ENCODE results near the gene COX20. TPM values are rescaled to one million over a fixed set of nuclear protein-coding genes. Genes with fewer than 3 reads are reported as not detected.

The COX20 gene
- total RNA-seq, 2 experiments from 2014 or later: 25.1 to 25.9 TPM

GRCh38 chr1:244833734-244834542 lies 1.5 kb upstream of the COX20 start:
- Mint-ChIP-seq H3K27ac (peak overlapping the region; percentile 98), H3K4me1 (peaks cover 24% of the 10 kb centered on the region), H3K36me3 (peaks cover 16% of the 10 kb centered on the region), H3K27me3 (no peaks in the 10 kb centered on the region), H3K9me3 (no peaks in the 10 kb centered on the region), H3K4me3 (peak overlapping the region; percentile 89)
- POLR2A ChIA-PET: interaction anchor here (1.0 to 16.7 kb wide), 8 partner anchors 14 to 786 kb away, joined by 3 to 391 read pairs (median 4); partner anchors contain the start of gene HNRNPU
- DNase-seq (peak; percentile 56), ATAC-seq (ENCODE audit: low read depth) (peak; percentile 5)

DNA sequence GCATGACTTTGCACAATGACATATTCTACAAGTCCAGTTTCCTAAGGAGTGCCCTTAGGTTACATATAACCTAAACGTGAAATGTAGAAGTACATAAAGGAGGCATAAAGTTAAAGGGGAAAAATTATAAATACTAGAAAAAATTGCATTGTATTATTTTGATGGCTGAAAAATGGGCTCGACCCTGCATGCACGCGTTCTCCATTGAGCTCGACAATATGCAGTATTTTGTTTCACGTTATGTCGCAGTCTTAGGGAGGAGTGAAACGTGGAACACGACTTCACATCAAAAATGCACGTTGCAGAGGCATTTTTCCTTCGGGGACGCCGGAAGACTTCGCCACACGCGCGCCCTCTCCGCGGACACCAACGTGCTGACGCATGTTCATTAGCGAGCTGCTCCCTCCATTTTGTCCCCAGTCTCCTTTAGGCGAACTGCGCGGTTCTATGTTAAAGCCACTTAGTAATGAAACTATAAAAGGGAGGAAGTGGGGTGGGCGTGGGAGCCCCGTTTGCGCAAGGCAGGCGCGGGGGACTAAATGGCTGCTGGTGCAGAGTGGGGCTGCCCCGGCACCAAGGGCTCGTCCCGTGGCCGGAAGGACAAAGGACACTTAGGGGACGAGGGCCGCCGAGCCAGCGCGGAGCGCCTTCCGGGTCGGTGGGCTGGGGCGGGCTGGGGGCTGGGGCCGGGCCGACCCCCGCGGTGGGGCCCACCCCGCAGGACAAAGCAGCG lies 749 bp upstream of the COX20 start:
- DNase-seq (peak; percentile 95), ATAC-seq (ENCODE audit: low read depth) (peak; percentile 78)
- POLR2A ChIA-PET: interaction anchor here (1.0 to 16.7 kb wide), 9 partner anchors 13 to 787 kb away, joined by 3 to 391 read pairs (median 4); partner anchors contain the start of gene HNRNPU
- peak overlapping the region; percentile 89 for H3K4me3 Mint-ChIP-seq
- H3K27me3 Mint-ChIP-seq: no peaks in the 10 kb centered on the region
- H3K27ac Mint-ChIP-seq: peak overlapping the region; percentile 98
- H3K36me3 Mint-ChIP-seq: peaks cover 20% of the 10 kb centered on the region
- peaks cover 28% of the 10 kb centered on the region for H3K4me1 Mint-ChIP-seq
- no peaks in the 10 kb centered on the region for H3K9me3 Mint-ChIP-seq

DNA sequence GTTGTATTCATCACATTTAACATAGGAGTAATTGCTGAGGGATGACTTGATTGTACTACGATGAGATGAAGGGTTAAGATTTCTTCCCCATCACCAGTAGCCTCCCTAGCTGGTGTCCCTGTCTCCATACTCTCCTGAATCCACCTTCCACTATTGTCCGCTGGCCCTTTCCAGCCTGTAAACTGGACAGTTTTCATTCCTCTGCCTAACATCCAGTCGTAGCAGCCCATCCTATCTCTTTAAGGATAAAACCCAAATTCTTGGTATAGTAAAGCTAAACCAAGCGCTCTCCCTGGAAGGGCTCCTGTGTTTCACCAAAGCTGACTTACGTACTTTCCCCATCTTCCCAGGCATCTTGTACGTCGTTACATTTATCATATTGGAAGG lies 670 bp downstream of the COX20 start:
- H3K27me3 Mint-ChIP-seq: no peaks in the 10 kb centered on the region
- ATAC-seq (ENCODE audit: low read depth) (no peak), DNase-seq (no peak)
- peak overlapping the region; percentile 94 for H3K4me3 Mint-ChIP-seq
- H3K36me3 Mint-ChIP-seq: peaks cover 30% of the 10 kb centered on the region
- no peaks in the 10 kb centered on the region for H3K9me3 Mint-ChIP-seq
- POLR2A ChIA-PET: interaction anchor here (1.4 to 16.7 kb wide), 6 partner anchors 11 to 377 kb away, joined by 3 to 391 read pairs (median 10); partner anchors contain the start of gene HNRNPU
- peaks cover 40% of the 10 kb centered on the region for H3K4me1 Mint-ChIP-seq
- peak overlapping the region; percentile 78 for H3K27ac Mint-ChIP-seq

GRCh38 chr1:244836584-244836983 lies 1.1 kb downstream of the COX20 start:
- no peaks in the 10 kb centered on the region for H3K9me3 Mint-ChIP-seq
- POLR2A ChIA-PET: interaction anchor here (1.4 to 16.7 kb wide), 5 partner anchors 10 to 184 kb away, joined by 5 to 391 read pairs (median 13); partner anchors contain the start of gene HNRNPU
- peaks cover 32% of the 10 kb centered on the region for H3K36me3 Mint-ChIP-seq
- DNase-seq (no peak), ATAC-seq (ENCODE audit: low read depth) (no peak)
- H3K4me3 Mint-ChIP-seq: peak overlapping the region; percentile 94
- H3K27me3 Mint-ChIP-seq: no peaks in the 10 kb centered on the region
- peak overlapping the region; percentile 78 for H3K27ac Mint-ChIP-seq
- H3K4me1 Mint-ChIP-seq: peaks cover 41% of the 10 kb centered on the region

DNA sequence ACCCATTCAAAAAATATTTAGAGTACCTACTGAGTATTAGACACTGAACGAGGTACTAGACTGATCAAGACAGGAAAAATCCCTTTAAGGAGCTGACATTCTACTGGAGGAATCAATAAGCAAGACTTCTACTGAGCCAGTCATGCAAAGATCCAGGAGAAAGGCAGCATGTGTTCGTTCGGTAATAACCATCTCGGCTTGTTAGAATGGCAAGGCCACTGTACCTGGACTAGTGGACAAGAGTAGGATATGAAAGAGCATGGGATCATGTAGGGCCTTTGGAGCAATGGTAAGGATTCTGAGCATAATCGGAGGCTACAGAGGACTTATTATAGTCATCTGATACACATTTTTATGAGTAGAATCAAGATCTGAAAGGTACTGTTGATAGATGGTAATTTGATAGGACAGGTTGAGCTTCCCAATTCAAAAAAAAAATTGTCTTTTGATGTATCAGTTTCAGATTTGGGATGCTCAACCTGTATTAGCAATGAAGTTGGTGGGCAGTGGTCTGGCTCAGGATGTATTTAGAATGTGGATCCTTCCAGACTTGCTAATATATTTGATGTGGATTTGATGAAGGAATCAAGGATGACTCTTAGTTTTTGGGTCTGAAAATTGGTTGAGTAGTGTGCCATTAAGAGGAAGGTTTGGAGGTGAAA lies 2.3 kb downstream of the COX20 start:
- H3K9me3 Mint-ChIP-seq: no peaks in the 10 kb centered on the region
- DNase-seq (no peak), ATAC-seq (ENCODE audit: low read depth) (no peak)
- no peaks in the 10 kb centered on the region for H3K27me3 Mint-ChIP-seq
- POLR2A ChIA-PET: interaction anchor here (0.7 to 16.7 kb wide), 2 partner anchors 10 to 20 kb away, joined by 3 to 391 read pairs; partner anchors contain the start of gene HNRNPU
- peak overlapping the region; percentile 94 for H3K4me3 Mint-ChIP-seq
- H3K4me1 Mint-ChIP-seq: peaks cover 45% of the 10 kb centered on the region
- peak overlapping the region; percentile 58 for H3K27ac Mint-ChIP-seq
- H3K36me3 Mint-ChIP-seq: peaks cover 32% of the 10 kb centered on the region

- no peaks in the 10 kb centered on the region for H3K9me3 Mint-ChIP-seq
- POLR2A ChIA-PET: interaction anchor here (16.7 kb wide), 1 partner anchor 18 kb away, joined by 391 read pairs; the partner anchor contains the start of gene HNRNPU
Observed at GRCh38 chr1:244839656-244840055, 4.2 kb downstream of the COX20 start.

GRCh38 chr1:244840219-244840794 lies 4.8 kb downstream of the COX20 start:
- H3K4me3 Mint-ChIP-seq: peak overlapping the region; percentile 4
- no peak for ATAC-seq (ENCODE audit: low read depth)
- H3K27me3 Mint-ChIP-seq: no peaks in the 10 kb centered on the region
- no peaks in the 10 kb centered on the region for H3K9me3 Mint-ChIP-seq
- peak overlapping the region; percentile 17 for H3K27ac Mint-ChIP-seq
- peaks cover 56% of the 10 kb centered on the region for H3K4me1 Mint-ChIP-seq
- no peak for DNase-seq
- H3K36me3 Mint-ChIP-seq: peaks cover 41% of the 10 kb centered on the region
- POLR2A ChIA-PET: interaction anchor here (16.7 kb wide), 1 partner anchor 17 kb away, joined by 391 read pairs; the partner anchor contains the start of gene HNRNPU

More at GRCh38 chr1:244839656-244840055, 4.2 kb downstream of the COX20 start:
- Mint-ChIP-seq H3K4me1 (peaks cover 54% of the 10 kb centered on the region), H3K27ac (no peak overlapping the region), H3K27me3 (no peaks in the 10 kb centered on the region), H3K4me3 (peak overlapping the region; percentile 18), H3K36me3 (peaks cover 41% of the 10 kb centered on the region)
- ATAC-seq (ENCODE audit: low read depth): no peak
- no peak for DNase-seq

- H3K36me3 Mint-ChIP-seq: peaks cover 50% of the 10 kb centered on the region
- peaks cover 63% of the 10 kb centered on the region for H3K4me1 Mint-ChIP-seq
- no peaks in the 10 kb centered on the region for H3K27me3 Mint-ChIP-seq
- no peak overlapping the region for H3K4me3 Mint-ChIP-seq
- ATAC-seq (ENCODE audit: low read depth): no peak
- POLR2A ChIA-PET: interaction anchor here (16.7 kb wide), 1 partner anchor 16 kb away, joined by 391 read pairs; the partner anchor contains the start of gene HNRNPU
- DNase-seq: no peak
- H3K9me3 Mint-ChIP-seq: no peaks in the 10 kb centered on the region
- H3K27ac Mint-ChIP-seq: no peak overlapping the region
Observed at GRCh38 chr1:244841273-244841927, 5.9 kb downstream of the COX20 start.

DNA sequence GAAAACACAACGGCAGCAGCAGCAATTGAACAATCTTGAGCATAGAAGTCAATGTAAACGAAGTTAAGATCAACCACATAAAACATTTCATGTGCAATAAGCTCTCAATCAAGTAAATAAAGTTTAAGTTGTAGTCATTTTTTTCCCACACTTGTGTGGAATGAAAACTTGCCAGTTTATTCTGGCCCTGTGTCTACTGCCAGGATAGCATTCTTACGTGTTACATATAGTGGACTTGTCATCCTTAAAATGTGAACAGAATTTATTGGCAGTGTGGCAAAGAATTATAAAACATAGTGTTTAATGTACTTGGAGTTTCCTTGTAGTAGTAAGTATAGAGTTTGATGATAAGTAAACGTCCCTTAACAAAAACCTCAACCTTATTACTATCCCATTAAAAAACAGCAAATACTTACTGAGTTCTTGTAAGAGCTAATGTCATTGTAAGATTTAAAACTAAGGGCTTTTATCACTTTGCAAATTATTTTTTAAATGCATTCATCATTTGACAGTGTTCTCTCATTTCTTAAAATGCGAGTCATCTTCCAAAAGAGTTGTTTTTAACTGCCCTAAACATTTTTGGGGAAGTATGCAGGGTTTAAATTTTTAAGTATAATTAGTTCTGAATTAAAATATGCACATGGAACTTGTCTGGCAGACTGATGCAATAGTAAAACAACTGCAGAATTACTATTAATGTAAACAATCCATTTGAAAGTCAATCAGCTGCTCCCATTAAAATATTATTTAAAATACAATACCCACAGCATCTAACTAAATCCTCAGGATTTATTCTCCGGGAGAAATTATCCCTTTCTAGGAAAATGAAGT lies 7.9 kb downstream of the COX20 start:
- H3K4me3 Mint-ChIP-seq: no peak overlapping the region
- ATAC-seq (ENCODE audit: low read depth) (no peak), DNase-seq (no peak)
- POLR2A ChIA-PET: interaction anchor here (16.7 kb wide), 1 partner anchor 14 kb away, joined by 391 read pairs; the partner anchor contains the start of gene HNRNPU
- peaks cover 49% of the 10 kb centered on the region for H3K36me3 Mint-ChIP-seq
- no peaks in the 10 kb centered on the region for H3K27me3 Mint-ChIP-seq
- H3K27ac Mint-ChIP-seq: no peak overlapping the region
- H3K4me1 Mint-ChIP-seq: peaks cover 52% of the 10 kb centered on the region
- no peaks in the 10 kb centered on the region for H3K9me3 Mint-ChIP-seq

DNA sequence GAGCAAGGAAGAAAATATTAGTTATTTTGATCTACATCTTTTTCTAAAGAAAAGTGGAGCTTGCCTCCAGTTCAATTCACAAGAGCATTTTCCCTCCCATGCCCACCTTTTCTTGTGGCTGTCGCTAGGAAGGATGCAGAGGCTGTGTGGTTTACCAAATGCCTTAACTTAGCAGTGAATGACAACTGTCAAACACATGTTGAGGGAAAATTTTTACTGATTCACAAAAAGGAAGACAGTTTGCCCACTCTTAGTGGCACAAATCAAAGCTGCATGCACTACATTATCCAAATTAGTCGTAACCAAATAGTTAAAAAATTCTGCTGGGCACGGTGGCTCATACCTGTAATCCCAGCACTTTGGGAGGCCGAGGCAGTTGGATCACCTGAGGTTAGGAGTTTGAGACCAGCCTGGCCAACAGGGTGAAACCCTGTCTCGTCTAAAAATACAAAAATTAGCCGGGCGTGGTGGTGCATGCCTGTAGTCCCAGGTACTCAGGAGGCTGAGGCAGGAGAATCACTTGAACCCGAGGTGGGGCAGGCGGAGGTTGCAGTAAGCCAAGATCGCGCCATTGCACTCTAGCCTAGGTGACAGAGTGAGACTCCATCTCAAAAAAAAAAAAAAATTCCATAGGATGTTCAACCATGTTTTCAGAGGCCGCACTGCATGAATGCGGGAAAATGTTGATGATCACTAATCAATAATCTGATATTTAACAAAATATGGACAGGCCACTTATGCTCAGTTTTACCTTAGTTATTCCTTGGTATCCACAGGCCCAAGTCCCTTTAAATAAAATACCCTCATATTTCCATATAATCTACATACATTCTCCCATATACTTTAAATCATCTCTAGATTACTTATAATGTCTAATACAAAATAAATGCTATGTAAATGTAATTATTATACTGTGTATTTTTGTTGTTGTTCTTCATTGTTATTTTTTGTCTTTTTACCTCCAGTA lies 9.0 kb downstream of the COX20 start:
- ATAC-seq (ENCODE audit: low read depth): peak; percentile 22

More for the DNA sequence above, 9.0 kb downstream of the COX20 start:
- Mint-ChIP-seq H3K4me1 (peaks cover 47% of the 10 kb centered on the region), H3K36me3 (peaks cover 47% of the 10 kb centered on the region), H3K27ac (no peak overlapping the region), H3K9me3 (no peaks in the 10 kb centered on the region), H3K4me3 (peak overlapping the region; percentile 37), H3K27me3 (no peaks in the 10 kb centered on the region)
- no peak for DNase-seq
- POLR2A ChIA-PET: interaction anchor here (16.7 kb wide), 1 partner anchor 13 kb away, joined by 391 read pairs; the partner anchor contains the start of gene HNRNPU
